Muscle of arm (tissue), 12 donors: Measurements from ENCODE around the gene CEP295NL. TPM values are rescaled to one million over a fixed set of nuclear protein-coding genes. Genes with fewer than 3 reads are reported as not detected.
"Not testable (repeated sequence)": the region's sequence is repeated elsewhere in the genome, so short reads cannot be mapped to it uniquely, and the experiment has no call there.

ENCODE experiments used
- DNase-seq: peaks from one replicate; pipeline ENCODE4 v3.0.0-alpha.2; 2013
- polyA plus RNA-seq, 12 donors: library from polyadenylated mRNA; unstranded; fragments of 120-200 nt; gene quantifications; one replicate each; pipeline ENCODE4 v1.2.1, GENCODE V29; 2013; ENCODE audit not compliant: insufficient read length in 12 of 12

Gene CEP295NL
- polyA plus RNA-seq, 12 donors = 0.09 to 0.65 (median 0.35) TPM; not detected in 4

- DNase-seq = no peak
These were observed 2.5 kb upstream of the CEP295NL start for GRCh38 chr17:78905541-78905940.

GRCh38 chr17:78905116-78905515, 2.1 kb upstream of the CEP295NL start:
- DNase-seq = no peak

DNA sequence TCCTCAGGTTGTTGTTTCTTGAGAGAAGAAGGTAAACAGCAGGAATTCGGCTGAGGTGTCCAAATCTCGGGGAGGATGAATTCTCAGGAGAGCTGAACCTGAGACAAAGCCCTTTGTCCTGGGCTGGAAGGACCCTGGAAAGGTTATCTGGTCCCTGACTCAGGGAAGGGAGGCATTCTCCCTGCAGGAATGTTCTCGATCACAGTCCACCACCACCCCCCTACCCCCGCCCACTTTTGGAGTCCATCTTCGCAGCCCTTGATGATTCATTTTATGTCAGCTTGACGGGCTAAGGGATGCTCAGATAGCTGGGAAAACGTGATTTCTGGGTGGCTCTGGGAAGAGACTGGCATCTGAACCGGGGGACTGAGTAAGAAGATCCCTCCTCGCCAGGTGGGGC, 1.4 kb upstream of the CEP295NL start:
- no peak for DNase-seq

GRCh38 chr17:78902231-78902630, 770 bp downstream of the CEP295NL start:
- DNase-seq = not testable (repeated sequence)

- DNase-seq = no peak
These were observed 1.2 kb downstream of the CEP295NL start for GRCh38 chr17:78901806-78902205.

DNA sequence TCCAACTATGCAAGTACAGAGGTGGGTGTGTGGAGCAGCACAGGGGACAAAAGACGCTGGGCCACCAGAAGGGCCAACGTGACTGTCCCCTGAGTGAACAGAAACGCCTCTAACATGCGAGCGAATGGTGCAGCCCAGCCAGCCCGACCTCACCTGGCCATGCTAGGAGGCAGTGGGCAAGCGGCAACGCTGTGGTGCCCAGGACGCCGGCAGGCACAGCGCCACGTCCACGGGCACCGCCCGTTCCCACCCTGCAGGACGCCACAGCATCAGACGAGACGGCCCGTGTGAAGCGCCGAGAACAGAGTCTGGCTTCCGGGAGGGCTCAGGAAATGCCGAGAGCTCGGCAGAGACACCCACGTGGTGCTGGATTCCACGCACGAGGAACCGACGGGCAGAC, 2.2 kb downstream of the CEP295NL start:
- DNase-seq = no peak

GRCh38 chr17:78899361-78900260, 3.4 kb downstream of the CEP295NL start:
- no peak for DNase-seq

- DNase-seq = no peak
These were observed 4.1 kb downstream of the CEP295NL start for GRCh38 chr17:78898947-78899346.

DNA sequence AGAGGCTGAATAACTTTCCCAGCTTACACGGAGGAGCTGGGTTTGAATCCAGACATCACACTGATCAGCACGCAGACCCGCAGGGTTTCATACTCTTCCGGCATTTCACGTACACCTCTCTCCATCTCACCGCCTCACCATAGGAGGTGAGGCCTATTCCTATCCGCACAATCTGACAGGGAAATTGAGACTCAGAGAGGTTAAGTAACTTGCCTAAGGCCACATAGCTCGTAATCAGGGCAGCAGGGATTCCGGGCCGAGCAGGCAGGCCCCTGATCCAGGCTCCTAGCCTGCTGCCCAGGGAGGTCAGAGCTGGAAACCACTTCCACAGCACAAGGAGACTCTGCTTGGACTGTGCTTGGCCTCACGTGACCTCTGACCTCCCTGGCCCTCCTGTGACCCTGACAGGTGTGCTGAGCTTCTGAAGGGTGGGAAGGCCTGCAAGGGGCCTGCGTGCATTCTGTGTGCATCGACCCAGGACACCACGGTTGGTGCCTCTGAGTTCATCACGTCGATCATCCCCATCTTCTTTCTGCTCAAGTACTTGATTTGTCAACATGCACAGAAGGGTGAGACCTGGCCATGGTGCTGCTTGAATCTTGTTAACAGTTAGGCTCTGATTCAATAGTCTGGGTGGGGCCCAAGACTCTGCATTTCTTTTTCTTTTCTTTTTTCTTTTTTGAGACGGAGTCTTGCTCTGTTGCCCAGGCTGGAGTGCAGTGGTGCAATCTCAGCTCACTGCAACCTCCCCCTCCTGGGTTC, 4.7 kb downstream of the CEP295NL start:
- DNase-seq = no peak

DNA sequence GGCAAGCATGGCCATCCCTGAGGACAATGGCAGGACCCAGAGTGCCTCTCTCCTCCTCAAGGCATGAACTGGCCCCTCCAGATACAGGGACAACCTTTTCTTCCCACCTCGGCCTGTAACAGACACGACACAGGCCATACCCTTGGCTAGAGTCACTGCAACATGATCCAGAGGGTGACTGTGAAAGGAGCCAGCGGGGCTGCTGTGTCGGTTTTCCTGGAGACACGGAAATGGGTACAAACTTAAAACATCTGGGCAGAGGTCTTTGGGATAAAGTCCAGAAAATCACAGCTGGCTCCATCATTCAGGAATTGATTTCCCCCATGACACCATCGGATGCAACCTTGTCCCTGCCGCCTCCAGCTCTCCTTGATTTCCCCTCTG, 5.3 kb downstream of the CEP295NL start:
- DNase-seq = no peak

DNA sequence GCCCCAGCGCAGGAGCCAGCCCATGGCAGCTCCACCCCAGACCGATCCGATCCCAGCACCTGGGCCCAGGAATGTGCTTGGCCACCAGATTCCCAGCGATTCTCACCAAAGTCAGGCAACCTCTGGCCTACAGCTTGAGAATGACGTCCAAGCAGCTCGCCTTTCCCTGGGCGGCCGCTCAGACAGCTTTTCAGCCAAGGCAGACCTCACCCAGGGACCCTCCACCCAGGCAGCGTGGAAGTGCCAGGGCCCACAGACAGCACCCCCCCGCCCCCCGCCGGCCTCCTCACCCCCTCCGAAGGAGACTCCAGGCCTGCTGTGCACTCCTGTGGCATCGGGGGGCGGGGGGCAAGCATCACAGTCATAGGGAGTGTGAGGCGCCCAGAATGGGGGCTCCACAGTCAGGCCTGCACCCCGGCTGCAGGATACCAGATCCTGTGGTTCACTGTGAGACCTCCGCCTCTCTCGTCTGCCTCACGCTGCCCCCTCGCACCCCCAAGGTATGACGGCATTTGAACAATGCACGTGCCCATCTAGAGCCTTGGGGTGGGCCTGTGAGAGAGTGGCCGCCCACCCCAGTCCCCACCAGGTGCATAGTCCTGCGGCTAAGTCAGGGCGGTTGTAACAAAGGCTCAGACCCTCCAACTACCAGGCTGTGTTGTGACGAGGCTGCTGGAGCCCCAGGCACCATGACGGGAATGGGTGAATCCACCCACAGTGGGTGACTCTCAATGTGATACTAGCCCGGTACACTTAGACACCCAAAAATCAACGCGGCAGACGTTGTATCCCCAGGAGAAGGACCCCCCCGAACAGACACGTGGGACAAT, 6.0 kb downstream of the CEP295NL start:
- DNase-seq = no peak

DNA sequence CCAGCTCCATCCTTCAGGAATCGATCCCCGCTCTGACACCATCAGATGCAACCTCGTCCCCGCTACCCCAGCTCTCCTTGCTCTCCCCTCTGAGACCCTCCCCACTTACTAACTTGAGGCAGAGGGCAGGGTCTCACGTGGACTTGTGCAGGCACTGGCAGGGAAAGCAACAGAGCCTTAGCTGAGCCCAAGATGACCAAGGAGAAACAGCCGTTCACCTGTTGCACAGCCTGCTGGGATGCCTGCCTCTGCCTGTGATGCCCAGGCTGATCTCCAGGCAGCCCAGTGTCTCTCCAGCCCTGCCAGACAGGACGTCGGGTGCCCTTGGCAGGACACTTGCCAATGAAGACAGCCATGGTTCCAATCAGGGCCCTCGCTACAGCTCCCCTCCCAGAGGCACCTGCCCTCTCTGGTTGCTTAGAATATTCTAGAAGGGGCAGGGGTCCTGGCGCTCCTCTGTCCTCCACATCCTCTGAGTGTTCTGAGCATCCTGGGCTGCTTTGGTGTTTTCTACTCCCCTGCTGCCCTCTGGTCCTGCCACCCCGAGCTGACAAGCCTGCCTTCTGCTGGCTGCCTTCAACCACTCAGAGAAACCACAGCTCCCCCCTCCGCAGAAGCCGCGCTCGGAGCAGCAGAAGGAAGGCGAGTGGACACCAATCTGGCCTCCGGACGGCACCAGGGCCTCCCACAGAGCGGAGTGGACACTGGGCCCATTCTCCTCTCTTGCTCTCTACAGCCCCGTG, 6.7 kb downstream of the CEP295NL start:
- no peak for DNase-seq

DNA sequence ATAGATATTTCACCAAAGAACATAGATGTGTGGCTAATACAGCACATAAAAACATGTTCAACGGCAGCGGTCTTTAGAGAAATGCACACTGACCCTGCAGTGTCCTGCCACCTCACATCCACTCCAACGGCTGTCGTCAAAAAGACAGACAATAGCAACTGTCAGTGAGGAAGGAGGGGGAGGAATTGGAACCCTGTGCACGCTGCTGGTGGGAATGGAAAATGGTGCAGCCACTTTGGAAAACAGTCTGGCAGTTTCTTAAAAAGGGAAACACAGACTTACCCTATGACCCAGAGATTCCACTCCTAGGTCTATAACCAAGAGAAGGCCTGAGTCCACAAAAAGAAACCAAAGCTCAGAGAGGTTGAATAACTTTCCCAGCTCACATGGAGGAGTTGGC, 7.7 kb downstream of the CEP295NL start:
- no peak for DNase-seq

DNA sequence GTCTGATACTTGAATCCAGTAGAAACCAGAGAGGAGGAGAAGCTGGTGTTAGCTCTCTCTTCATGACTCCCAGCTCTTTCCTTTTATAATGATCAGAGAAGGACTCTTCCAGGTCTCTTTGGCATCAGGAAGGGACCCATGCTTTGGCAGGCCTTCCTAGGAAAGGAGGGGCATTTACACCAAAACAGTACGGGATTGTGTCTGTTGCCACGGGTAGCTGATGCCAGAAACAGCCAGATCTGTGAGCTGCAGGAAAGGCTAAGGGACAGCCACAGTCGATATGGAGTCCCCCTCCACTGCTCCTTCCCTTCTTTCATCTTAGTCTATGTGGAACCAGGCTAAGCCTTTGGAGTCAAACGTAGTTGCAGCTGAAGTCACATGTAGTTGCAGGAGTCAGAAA, 9.3 kb downstream of the CEP295NL start:
- no peak for DNase-seq

DNA sequence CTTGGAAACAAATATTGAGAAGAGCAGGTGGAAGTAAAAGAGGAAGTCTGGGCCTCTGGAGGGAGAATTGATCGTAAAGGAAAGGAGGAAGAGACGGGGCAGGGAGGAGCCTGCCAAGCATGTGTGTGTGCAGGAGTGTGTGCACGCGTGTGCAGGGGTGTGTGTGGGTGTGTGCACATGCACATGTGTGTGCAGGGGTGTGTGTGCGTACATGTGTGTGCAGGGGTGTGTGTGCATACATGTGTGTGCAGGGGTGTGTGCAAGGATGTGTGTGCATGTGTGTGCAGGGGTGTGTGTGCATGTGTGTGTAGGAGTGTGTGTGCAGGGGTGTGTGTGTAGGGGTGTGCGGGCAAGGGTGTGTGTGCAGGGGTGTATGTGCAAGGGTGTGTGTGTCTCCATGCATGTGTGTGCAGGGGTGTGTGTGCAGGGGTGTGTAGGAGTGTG, 10.0 kb downstream of the CEP295NL start:
- DNase-seq = no peak

DNA sequence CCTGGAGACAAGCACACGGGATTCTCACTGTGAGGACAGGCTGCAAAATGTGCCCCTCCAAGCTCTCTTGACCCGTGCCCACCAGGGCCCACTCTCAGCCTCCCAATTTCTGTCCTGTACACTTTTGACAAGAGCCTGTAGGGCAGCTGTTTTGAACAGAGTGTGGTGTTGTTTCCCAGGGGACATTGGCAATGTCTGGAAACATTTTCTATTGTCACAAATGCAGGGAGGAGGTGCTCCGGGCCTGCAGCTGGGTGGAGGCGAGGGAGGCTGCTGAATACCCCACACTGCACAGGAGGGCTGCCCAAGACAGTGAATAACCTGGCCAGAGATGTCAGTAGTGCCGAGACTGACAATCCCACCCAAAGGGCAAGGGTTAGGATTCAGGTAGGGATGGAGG, 10.5 kb downstream of the CEP295NL start:
- no peak for DNase-seq

- no peak for DNase-seq
These were observed 10.9 kb downstream of the CEP295NL start for GRCh38 chr17:78892062-78892456.

GRCh38 chr17:78891406-78892061, 11.5 kb downstream of the CEP295NL start:
- no peak for DNase-seq

GRCh38 chr17:78890498-78890897, 12.5 kb downstream of the CEP295NL start:
- DNase-seq = no peak

- DNase-seq = not testable (repeated sequence)
These were observed 12.9 kb downstream of the CEP295NL start for GRCh38 chr17:78890096-78890495.

DNA sequence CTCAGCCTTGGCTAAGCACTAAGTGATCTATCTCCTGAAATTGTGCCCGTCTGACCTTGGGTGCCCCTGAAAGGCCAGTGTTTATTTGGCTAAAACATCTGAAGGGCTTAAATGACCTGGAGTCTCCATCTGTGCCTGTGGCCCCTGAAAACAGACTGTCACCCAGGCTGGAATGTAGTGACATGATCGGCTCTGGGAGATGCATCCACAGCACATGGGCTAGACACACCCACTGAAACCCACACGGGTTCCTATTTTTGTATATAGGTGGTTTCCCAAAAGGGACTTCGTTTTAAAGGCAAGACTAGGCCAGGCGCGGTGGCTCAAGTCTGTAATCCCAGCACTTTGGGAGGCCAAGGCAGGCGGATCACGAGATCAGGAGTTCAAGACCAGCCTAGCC, 13.5 kb downstream of the CEP295NL start:
- DNase-seq = no peak
